ENCODE results near the gene WNK2.

The WNK2 gene

DNA sequence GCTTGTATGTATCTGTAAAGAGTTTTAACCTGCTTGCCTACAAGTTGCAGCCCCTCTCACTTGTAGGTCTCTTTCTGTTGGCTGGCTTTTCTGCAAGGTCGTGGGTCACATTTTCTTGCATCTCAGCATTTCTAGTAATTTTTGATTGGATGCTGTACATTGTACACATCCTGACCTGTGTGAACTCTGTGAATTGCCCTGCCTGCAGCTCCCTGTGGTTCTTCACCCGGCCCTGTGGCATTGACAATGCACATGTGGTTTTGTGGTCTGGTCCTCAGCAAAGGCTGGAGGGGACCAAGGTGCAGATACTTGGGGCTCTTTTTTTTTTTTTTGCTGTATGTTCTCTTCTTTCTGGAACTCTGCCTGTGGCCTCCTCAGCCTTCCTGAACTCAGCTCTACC is 53.6 kb downstream of the WNK2 start:
- H3K27me3 ChIP-seq (ENCODE audit: insufficient read depth, low read length): no peaks in the 10 kb centered on the region
- no peak overlapping the region for H3K9ac ChIP-seq (ENCODE audit: low read depth, low read length)
- no peak overlapping the region for H3K27ac ChIP-seq (ENCODE audit: low read length)
- H3K9me3 ChIP-seq (ENCODE audit: insufficient read depth, low read depth, low read length): no peaks in the 10 kb centered on the region
- no peaks in the 10 kb centered on the region; the same call in 1 of the 2 replicates for H3K4me1 ChIP-seq (ENCODE audit: insufficient read depth, low read length)
- no peak overlapping the region for H3K4me3 ChIP-seq (ENCODE audit: low read length)
- H3K36me3 ChIP-seq (ENCODE audit: insufficient read depth, low read depth, low read length): peaks cover 15% of the 10 kb centered on the region; the same call in 1 of the 2 replicates

- H3K36me3 ChIP-seq (ENCODE audit: insufficient read depth, low read depth, low read length): peaks cover 15% of the 10 kb centered on the region; the same call in 1 of the 2 replicates
- no peak overlapping the region for H3K27ac ChIP-seq (ENCODE audit: low read length)
- no peaks in the 10 kb centered on the region for H3K9me3 ChIP-seq (ENCODE audit: insufficient read depth, low read depth, low read length)
- H3K9ac ChIP-seq (ENCODE audit: low read depth, low read length): no peak overlapping the region
- no peaks in the 10 kb centered on the region for H3K27me3 ChIP-seq (ENCODE audit: insufficient read depth, low read length)
- H3K4me3 ChIP-seq (ENCODE audit: low read length): no peak overlapping the region
- H3K4me1 ChIP-seq (ENCODE audit: insufficient read depth, low read length): no peaks in the 10 kb centered on the region; the same call in 1 of the 2 replicates
Observed at GRCh38 chr9:93238953-93239925, 55.3 kb downstream of the WNK2 start.

GRCh38 chr9:93240891-93241334 is 57.0 kb downstream of the WNK2 start:
- Histone ChIP-seq H3K9ac (ENCODE audit: low read depth, low read length) (no peak overlapping the region), H3K36me3 (ENCODE audit: insufficient read depth, low read depth, low read length) (peaks cover 15% of the 10 kb centered on the region; the same call in 1 of the 2 replicates), H3K27ac (ENCODE audit: low read length) (no peak overlapping the region), H3K27me3 (ENCODE audit: insufficient read depth, low read length) (no peaks in the 10 kb centered on the region), H3K4me3 (ENCODE audit: low read length) (no peak overlapping the region), H3K9me3 (ENCODE audit: insufficient read depth, low read depth, low read length) (no peaks in the 10 kb centered on the region), H3K4me1 (ENCODE audit: insufficient read depth, low read length) (no peaks in the 10 kb centered on the region; the same call in 1 of the 2 replicates)

DNA sequence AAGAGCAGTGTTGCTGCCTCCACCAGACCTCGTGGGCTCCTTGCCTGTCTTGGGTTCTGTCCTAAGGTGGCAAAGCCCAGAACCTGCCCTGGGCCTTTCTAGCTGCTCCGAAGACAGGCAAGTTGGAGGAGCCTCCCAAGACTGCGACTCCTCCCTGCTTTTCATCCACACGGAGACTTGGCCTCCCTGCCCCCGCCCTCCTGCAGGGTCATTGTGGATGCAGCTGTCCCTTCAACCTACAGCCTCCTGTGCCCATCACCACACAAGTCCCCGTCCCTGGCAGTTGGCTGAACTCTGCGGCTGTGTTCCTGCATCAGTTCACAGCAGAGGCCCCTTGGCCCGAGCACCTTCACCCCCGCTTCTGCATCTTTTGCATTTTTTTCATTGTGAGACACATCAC is 59.2 kb downstream of the WNK2 start:
- H3K27me3 ChIP-seq (ENCODE audit: insufficient read depth, low read length): no peaks in the 10 kb centered on the region
- H3K27ac ChIP-seq (ENCODE audit: low read length): no peak overlapping the region
- no peak overlapping the region for H3K9ac ChIP-seq (ENCODE audit: low read depth, low read length)
- H3K9me3 ChIP-seq (ENCODE audit: insufficient read depth, low read depth, low read length): no peaks in the 10 kb centered on the region
- H3K4me3 ChIP-seq (ENCODE audit: low read length): no peak overlapping the region
- H3K4me1 ChIP-seq (ENCODE audit: insufficient read depth, low read length): no peaks in the 10 kb centered on the region; the same call in 1 of the 2 replicates
- H3K36me3 ChIP-seq (ENCODE audit: insufficient read depth, low read depth, low read length): peaks cover 12% of the 10 kb centered on the region; the same call in 1 of the 2 replicates

GRCh38 chr9:93244101-93244500 is 60.2 kb downstream of the WNK2 start:
- H3K27me3 ChIP-seq (ENCODE audit: insufficient read depth, low read length): no peaks in the 10 kb centered on the region
- no peak overlapping the region for H3K9ac ChIP-seq (ENCODE audit: low read depth, low read length)

DNA sequence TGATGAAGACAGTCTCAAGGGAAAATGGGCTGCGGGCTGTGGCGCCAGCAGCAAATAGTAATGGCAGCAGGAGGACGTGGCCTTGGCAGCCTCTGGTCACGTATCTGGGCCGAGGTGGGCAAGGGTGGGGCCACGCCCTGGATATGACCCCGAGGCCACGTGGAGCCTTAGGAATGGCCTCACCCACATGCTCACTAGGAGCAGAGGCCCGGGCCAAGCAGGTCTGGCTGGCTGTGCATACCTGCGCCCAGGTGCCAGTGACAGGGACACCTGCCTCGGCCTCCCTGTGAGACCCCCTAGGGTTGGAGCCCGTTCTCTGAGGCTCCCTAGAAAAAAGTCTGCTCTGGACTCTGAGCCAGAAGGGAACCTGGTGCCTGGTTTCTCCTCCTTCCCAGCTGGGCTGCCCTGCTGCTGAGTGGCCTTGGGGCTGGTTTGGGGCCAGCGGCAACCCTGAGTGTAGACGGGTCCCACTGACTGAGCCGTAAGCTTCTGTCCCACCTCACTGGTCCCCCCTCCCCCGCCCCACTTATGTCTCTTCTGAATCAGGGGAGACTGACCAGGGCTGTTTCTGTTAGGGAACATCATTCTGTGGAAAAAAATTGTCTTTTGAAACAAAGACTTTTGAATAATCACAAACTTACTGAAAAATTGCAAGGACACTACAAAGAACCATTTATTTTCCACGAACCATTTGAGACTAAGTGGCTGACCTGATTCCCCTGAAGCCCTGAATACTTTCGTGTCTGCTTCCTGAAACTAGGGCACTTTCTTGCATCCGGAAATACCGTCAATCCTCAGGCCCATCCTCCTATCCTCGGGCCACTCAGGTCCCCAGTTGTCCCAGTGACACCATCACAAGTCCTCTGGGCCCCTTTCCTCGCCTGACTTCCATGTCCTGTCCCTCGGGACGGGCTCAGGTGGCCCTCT is 60.8 kb downstream of the WNK2 start:
- Histone ChIP-seq H3K4me1 (ENCODE audit: insufficient read depth, low read length) (peaks cover 3% of the 10 kb centered on the region; the same call in 1 of the 2 replicates), H3K9ac (ENCODE audit: low read depth, low read length) (no peak overlapping the region), H3K36me3 (ENCODE audit: insufficient read depth, low read depth, low read length) (no peaks in the 10 kb centered on the region; the same call in 1 of the 2 replicates), H3K27me3 (ENCODE audit: insufficient read depth, low read length) (no peaks in the 10 kb centered on the region), H3K9me3 (ENCODE audit: insufficient read depth, low read depth, low read length) (no peaks in the 10 kb centered on the region), H3K27ac (ENCODE audit: low read length) (no peak overlapping the region), H3K4me3 (ENCODE audit: low read length) (no peak overlapping the region)

More at GRCh38 chr9:93244101-93244500, 60.2 kb downstream of the WNK2 start:
- no peak overlapping the region for H3K4me3 ChIP-seq (ENCODE audit: low read length)
- no peak overlapping the region for H3K27ac ChIP-seq (ENCODE audit: low read length)
- no peaks in the 10 kb centered on the region for H3K9me3 ChIP-seq (ENCODE audit: insufficient read depth, low read depth, low read length)
- peaks cover 3% of the 10 kb centered on the region; the same call in 1 of the 2 replicates for H3K4me1 ChIP-seq (ENCODE audit: insufficient read depth, low read length)
- peaks cover 4% of the 10 kb centered on the region; the same call in 1 of the 2 replicates for H3K36me3 ChIP-seq (ENCODE audit: insufficient read depth, low read depth, low read length)

DNA sequence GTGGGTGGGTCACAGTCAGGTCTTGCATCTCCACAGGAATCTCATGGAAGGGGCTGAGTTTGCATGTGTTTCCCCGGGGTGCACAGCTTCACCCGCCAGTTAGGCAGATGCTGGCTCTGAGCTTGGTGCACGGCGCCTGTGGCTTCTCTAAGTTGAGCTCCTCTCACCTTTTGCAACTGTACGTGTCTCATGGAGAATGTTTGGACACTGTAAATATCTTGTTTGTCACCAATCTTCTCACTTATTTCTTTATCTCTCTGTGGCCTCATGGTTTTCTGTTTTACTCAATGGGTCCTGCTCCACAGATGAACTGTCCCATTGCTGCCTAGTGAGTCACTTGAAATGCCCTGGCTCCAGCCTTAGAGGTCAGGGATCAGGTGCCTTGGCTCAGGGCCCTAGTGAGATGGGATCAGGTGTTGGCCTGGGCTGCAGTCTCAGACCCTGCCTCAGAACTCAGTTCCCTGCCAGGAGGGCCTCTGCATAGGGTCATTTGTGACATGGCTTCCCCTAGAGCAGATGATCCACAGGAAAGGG is 61.6 kb downstream of the WNK2 start:
- no peak overlapping the region for H3K27ac ChIP-seq (ENCODE audit: low read length)
- H3K4me3 ChIP-seq (ENCODE audit: low read length): no peak overlapping the region
- H3K9ac ChIP-seq (ENCODE audit: low read depth, low read length): no peak overlapping the region
- H3K36me3 ChIP-seq (ENCODE audit: insufficient read depth, low read depth, low read length): peaks cover 5% of the 10 kb centered on the region; the same call in 1 of the 2 replicates
- H3K4me1 ChIP-seq (ENCODE audit: insufficient read depth, low read length): peaks cover 3% of the 10 kb centered on the region; the same call in 1 of the 2 replicates
- H3K27me3 ChIP-seq (ENCODE audit: insufficient read depth, low read length): no peaks in the 10 kb centered on the region
- no peaks in the 10 kb centered on the region for H3K9me3 ChIP-seq (ENCODE audit: insufficient read depth, low read depth, low read length)

GRCh38 chr9:93246111-93246510 is 62.2 kb downstream of the WNK2 start:
- H3K36me3 ChIP-seq (ENCODE audit: insufficient read depth, low read depth, low read length): peaks cover 5% of the 10 kb centered on the region; the same call in 1 of the 2 replicates
- no peak overlapping the region for H3K4me3 ChIP-seq (ENCODE audit: low read length)
- no peaks in the 10 kb centered on the region for H3K27me3 ChIP-seq (ENCODE audit: insufficient read depth, low read length)
- H3K27ac ChIP-seq (ENCODE audit: low read length): no peak overlapping the region
- peaks cover 3% of the 10 kb centered on the region; the same call in 1 of the 2 replicates for H3K4me1 ChIP-seq (ENCODE audit: insufficient read depth, low read length)
- H3K9ac ChIP-seq (ENCODE audit: low read depth, low read length): no peak overlapping the region
- no peaks in the 10 kb centered on the region for H3K9me3 ChIP-seq (ENCODE audit: insufficient read depth, low read depth, low read length)

DNA sequence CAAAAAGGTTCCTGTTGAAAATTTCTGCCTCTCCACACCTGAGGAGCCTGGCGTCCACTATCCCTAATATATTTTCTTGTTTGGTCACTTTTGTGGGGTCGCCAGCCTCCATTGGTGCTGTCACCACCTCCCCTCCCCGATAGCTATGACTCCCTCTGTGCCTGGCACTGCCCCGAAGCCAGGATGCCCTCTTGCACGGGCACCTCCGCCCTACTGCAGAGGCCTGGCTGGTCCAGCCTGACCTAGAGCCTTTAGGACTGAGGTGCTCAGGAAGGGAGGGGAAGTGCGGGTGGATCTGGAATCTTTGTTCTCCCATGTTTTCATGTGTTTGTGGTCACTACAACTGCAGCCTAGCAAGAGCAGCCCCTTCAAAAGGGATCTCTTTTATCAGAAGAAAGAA is 62.6 kb downstream of the WNK2 start:
- no peak overlapping the region for H3K27ac ChIP-seq (ENCODE audit: low read length)
- H3K4me1 ChIP-seq (ENCODE audit: insufficient read depth, low read length): peaks cover 3% of the 10 kb centered on the region; the same call in 1 of the 2 replicates
- H3K36me3 ChIP-seq (ENCODE audit: insufficient read depth, low read depth, low read length): peaks cover 5% of the 10 kb centered on the region; the same call in 1 of the 2 replicates
- H3K9ac ChIP-seq (ENCODE audit: low read depth, low read length): no peak overlapping the region
- no peak overlapping the region for H3K4me3 ChIP-seq (ENCODE audit: low read length)
- no peaks in the 10 kb centered on the region for H3K9me3 ChIP-seq (ENCODE audit: insufficient read depth, low read depth, low read length)
- H3K27me3 ChIP-seq (ENCODE audit: insufficient read depth, low read length): no peaks in the 10 kb centered on the region

DNA sequence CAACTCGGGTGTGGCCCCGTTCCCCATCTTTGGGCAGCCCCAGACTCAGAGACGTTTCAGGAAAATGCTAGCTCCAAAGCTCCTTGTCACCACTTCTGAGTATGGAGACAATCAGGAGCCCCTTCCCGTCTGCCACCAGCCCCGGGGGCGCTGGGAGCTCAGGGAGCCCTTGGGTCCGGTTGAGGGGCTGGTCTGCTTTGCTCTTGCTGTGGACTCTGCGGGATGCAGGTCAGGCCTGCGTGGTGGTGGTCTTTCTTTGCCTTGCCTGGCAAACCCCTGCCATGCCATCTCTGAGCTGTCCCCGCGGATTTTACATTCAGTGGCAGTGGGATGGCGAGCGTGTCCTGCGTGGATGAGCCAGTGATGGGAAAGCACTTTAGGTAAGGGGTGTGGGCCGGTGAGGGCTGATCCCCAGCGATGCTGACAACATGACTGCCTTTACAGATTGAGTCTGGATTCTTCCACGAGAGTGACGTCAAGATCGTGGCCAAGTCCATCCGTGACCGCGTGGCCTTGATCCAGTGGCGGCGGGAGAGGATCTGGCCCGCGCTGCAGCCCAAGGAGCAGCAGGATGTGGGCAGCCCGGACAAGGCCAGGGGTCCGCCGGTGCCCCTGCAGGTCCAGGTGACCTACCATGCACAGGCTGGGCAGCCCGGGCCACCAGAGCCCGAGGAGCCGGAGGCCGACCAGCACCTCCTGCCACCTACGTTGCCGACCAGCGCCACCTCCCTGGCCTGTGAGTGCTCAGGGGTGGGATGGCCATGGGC is 63.3 kb downstream of the WNK2 start:
- Histone ChIP-seq H3K4me3 (ENCODE audit: low read length) (no peak overlapping the region), H3K27me3 (ENCODE audit: insufficient read depth, low read length) (no peaks in the 10 kb centered on the region), H3K36me3 (ENCODE audit: insufficient read depth, low read depth, low read length) (peaks cover 5% of the 10 kb centered on the region; the same call in 1 of the 2 replicates), H3K9ac (ENCODE audit: low read depth, low read length) (no peak overlapping the region), H3K4me1 (ENCODE audit: insufficient read depth, low read length) (peaks cover 3% of the 10 kb centered on the region; the same call in 1 of the 2 replicates), H3K9me3 (ENCODE audit: insufficient read depth, low read depth, low read length) (no peaks in the 10 kb centered on the region), H3K27ac (ENCODE audit: low read length) (no peak overlapping the region)
